M059J (cell line): ENCODE data around the gene STIL. TPM values are rescaled to one million over a fixed set of nuclear protein-coding genes. Genes with fewer than 3 reads are reported as not detected.
A peak's percentile ranks its signal among the peaks of the same experiment; 100 is the strongest.
"Not testable (repeated sequence)": the region's sequence is repeated elsewhere in the genome, so short reads cannot be mapped to it uniquely, and the experiment has no call there.

ENCODE experiments used
- DNase-seq: peaks from one replicate; pipeline ENCODE4 v3.0.0-alpha.2; 2012; ENCODE audit warnings: low read depth
- total RNA-seq: library from RNA; depleted of rRNA; stranded (reverse); fragments of >200 nt; shearing (Covaris generic); gene quantifications from 2 replicates; pipeline ENCODE4 v1.2.3, GENCODE V29; 2014

Gene STIL
- total RNA-seq, 1 experiment from 2014 or later, result 48.1 TPM

GRCh38 chr1:47319968-47320367 is 6.0 kb upstream of the STIL start:
- not testable (repeated sequence) for DNase-seq

GRCh38 chr1:47317841-47318240 is 3.9 kb upstream of the STIL start:
- DNase-seq, result peak; percentile 67

GRCh38 chr1:47309427-47309826 is 4.5 kb downstream of the STIL start:
- no peak for DNase-seq

GRCh38 chr1:47302472-47302871 is 11.5 kb downstream of the STIL start:
- DNase-seq, result no peak

- DNase-seq, result no peak
Measured at GRCh38 chr1:47298025-47298699, 15.8 kb downstream of the STIL start.

GRCh38 chr1:47295579-47295978 is 18.4 kb downstream of the STIL start:
- DNase-seq, result no peak

GRCh38 chr1:47294863-47295262 is 19.1 kb downstream of the STIL start:
- DNase-seq, result not testable (repeated sequence)

- not testable (repeated sequence) for DNase-seq
Measured at GRCh38 chr1:47288116-47288515, 25.8 kb downstream of the STIL start.

GRCh38 chr1:47280142-47280541 is 33.8 kb downstream of the STIL start:
- DNase-seq, result no peak

GRCh38 chr1:47276850-47277249 is 37.1 kb downstream of the STIL start:
- DNase-seq, result no peak

- peak; percentile 44 for DNase-seq
Measured at GRCh38 chr1:47275811-47276210, 38.1 kb downstream of the STIL start.

GRCh38 chr1:47265529-47265928 is 48.4 kb downstream of the STIL start:
- not testable (repeated sequence) for DNase-seq

GRCh38 chr1:47262787-47263413 is 51.0 kb downstream of the STIL start:
- DNase-seq, result peak; percentile 43

- DNase-seq, result peak; percentile 32
Measured at GRCh38 chr1:47257224-47257623, 56.7 kb downstream of the STIL start.

GRCh38 chr1:47252795-47253194 is 61.2 kb downstream of the STIL start:
- no peak for DNase-seq

- no peak for DNase-seq
Measured at GRCh38 chr1:47252369-47252768, 61.6 kb downstream of the STIL start.

GRCh38 chr1:47249755-47250154 is 64.2 kb downstream of the STIL start:
- DNase-seq, result no peak

- no peak for DNase-seq
Measured at GRCh38 chr1:47244339-47244862, 69.5 kb downstream of the STIL start.

GRCh38 chr1:47243910-47244309 is 70.0 kb downstream of the STIL start:
- DNase-seq, result no peak

- DNase-seq, result no peak
Measured at GRCh38 chr1:47241114-47242113, 72.5 kb downstream of the STIL start.

GRCh38 chr1:47238935-47239592 is 74.9 kb downstream of the STIL start:
- DNase-seq, result no peak

GRCh38 chr1:47235806-47236205 is 78.1 kb downstream of the STIL start:
- no peak for DNase-seq
